Measurements from ENCODE around the gene CASZ1. TPM values are rescaled to one million over a fixed set of nuclear protein-coding genes. Genes with fewer than 3 reads are reported as not detected.

CASZ1 gene
- total and polyA plus RNA-seq, 9 of the 15 experiments (the other 6 are each of a cell fraction or from before 2014, with no cell fraction given), result 0.01 to 4.0 (median 0.76) TPM; not detected in 1

GRCh38 chr1:10709165-10709564 lies 87.3 kb downstream of the CASZ1 start:
- 2% methylated on average over 11 of the region's 16 CpGs for WGBS (ENCODE audit: insufficient coverage, low coverage, missing lambda C conversion rate)

More at GRCh38 chr1:10709165-10709564, 87.3 kb downstream of the CASZ1 start:
- Histone ChIP-seq H3K9me3 (replicated peaks; ENCODE audit: control insufficient read depth, insufficient read depth, low read depth, low read length) (no peaks in the 10 kb centered on the region), H3K4me2 (ENCODE audit: insufficient read depth, low read length) (no peak overlapping the region), H3K9ac (ENCODE audit: insufficient read depth in 1 of 2, low read depth in 2 of 2, low read length in 2 of 2) (peak overlapping the region in 1 of 2 experiments; percentile 15; a peak in 1 of 4 replicates), H3K79me2 (ENCODE audit: control insufficient read depth, insufficient read depth, low read length) (no peaks in the 10 kb centered on the region), H3K27ac (ENCODE audit: extremely low read depth, low read depth, low read length) (no peak overlapping the region), H3K4me3 (no peak overlapping the region), H4K20me1 (replicated peaks; ENCODE audit: control insufficient read depth, insufficient read depth, low read length) (peaks cover 26% of the 10 kb centered on the region), H3K4me1 (replicated peaks in 1 of 2; ENCODE audit: control insufficient read depth in 2 of 2, insufficient read depth in 2 of 2, low read length in 2 of 2) (peaks cover 0 to 23% of the 10 kb centered on the region in 2 experiments; a peak in 2 of 5 replicates), H3K27me3 (ENCODE audit: control insufficient read depth in 2 of 2, insufficient read depth in 2 of 2, low read length in 2 of 2) (peaks cover 79 to 87% of the 10 kb centered on the region in 2 experiments), H3K9me1 (ENCODE audit: control insufficient read depth, insufficient read depth, low read length) (no peaks in the 10 kb centered on the region), H2AFZ (ENCODE audit: low read depth, low read length) (no peak overlapping the region), H3K36me3 (ENCODE audit: control insufficient read depth, insufficient read depth, low read length) (no peaks in the 10 kb centered on the region)
- no peak for TF ChIP-seq ZNF311 (CRISPR knock-in tag; IDR thresholded peaks at IDR 0.05)
- TF ChIP-seq ZHX1 (conservative IDR thresholded peaks at IDR 0.05; ENCODE audit: low read length), result no peak
- no peak for TF ChIP-seq PURB (CRISPR knock-in tag; IDR thresholded peaks at IDR 0.05; ENCODE audit: low read depth)
- TF ChIP-seq THRAP3 (IDR thresholded peaks at IDR 0.05; ENCODE audit: borderline replicate concordance), result no peak
- TF ChIP-seq DIDO1 (tag; IDR thresholded peaks at IDR 0.05; ENCODE audit: low read depth), result no peak
- TF ChIP-seq EGR1 (conservative IDR thresholded peaks at IDR 0.05), result peak; percentile 60
- no TSS peak for BruUV-seq (replicated peaks)
- intact Hi-C loops (cut with micrococcal nuclease), result no loop called here
- FAIRE-seq (no peak), DNase-seq (ENCODE audit: extremely low read depth in 1 of 4, low spot score in 3 of 4) (no peak), ATAC-seq (no peak)
- POLR2A ChIA-PET, result no interaction called here
- in situ Hi-C loops (cut with MboI), result no loop called here
- CTCF ChIA-PET (ENCODE audit: low intra/inter-chr PET ratio), result no interaction called here
